ENCODE results near the gene ATG10. TPM values are rescaled to one million over a fixed set of nuclear protein-coding genes. Genes with fewer than 3 reads are reported as not detected.

ATG10 gene
- total and polyA plus RNA-seq, 2 donors (not counting 1 experiment from before 2014, with no cell fraction given) = 1.6 to 11.6 TPM

GRCh38 chr5:82217917-82218316 is 246.1 kb downstream of the ATG10 start:
- DNase-seq (no peak), ATAC-seq (ENCODE audit: low read depth) (no peak)
- Mint-ChIP-seq H3K27ac (no peak overlapping the region), H3K9me3 (ENCODE audit: insufficient read depth) (no peaks in the 10 kb centered on the region), H3K4me3 (no peak overlapping the region), H3K27me3 (no peaks in the 10 kb centered on the region), H3K4me1 (peaks cover 2% of the 10 kb centered on the region)
- H3K27me3 ChIP-seq (replicated peaks in 1 of 4; ENCODE audit: control extremely low read depth in 1 of 4, control insufficient read depth in 3 of 4, insufficient read depth in 4 of 4, low read length in 3 of 4) = no peaks in the 10 kb centered on the region
- CTCF ChIA-PET = interaction anchor here (1.4 to 2.2 kb wide), 2 partner anchors 8 to 16 kb away, joined by 3 to 8 read pairs; no protein-coding TSS in a partner anchor
- no peak overlapping the region for H2AFZ ChIP-seq (ENCODE audit: insufficient read depth, low read depth, low read length, poor library complexity, severe bottlenecking)
- no peaks in the 10 kb centered on the region for H4K20me1 ChIP-seq (ENCODE audit: control insufficient read depth, insufficient read depth, low read length, poor library complexity, severe bottlenecking)
- no peak overlapping the region for H3K27ac ChIP-seq (ENCODE audit: low read length in 2 of 2)
- H3K9me3 ChIP-seq (ENCODE audit: control extremely low read depth in 1 of 3, control insufficient read depth in 2 of 3, insufficient read depth in 1 of 3, low read length in 2 of 3) = no peaks in the 10 kb centered on the region
- intact Hi-C loops (cut with micrococcal nuclease) = no loop called here
- H3K79me2 ChIP-seq (ENCODE audit: control insufficient read depth, insufficient read depth, low read length) = no peaks in the 10 kb centered on the region
- no peak overlapping the region for H3K4me2 ChIP-seq (replicated peaks; ENCODE audit: low read depth, low read length, poor library complexity, severe bottlenecking)
- H3K36me3 ChIP-seq (replicated peaks in 1 of 2; ENCODE audit: control extremely low read depth in 1 of 2, control insufficient read depth in 1 of 2, extremely low read depth in 1 of 2, insufficient read depth in 2 of 2, low read length in 1 of 2) = no peaks in the 10 kb centered on the region
- H3K4me1 ChIP-seq (ENCODE audit: control insufficient read depth in 2 of 2, insufficient read depth in 2 of 2, low read length in 2 of 2) = no peaks in the 10 kb centered on the region
- TF ChIP-seq CTCF (IDR thresholded peaks at IDR 0.05) = no peak
- TF ChIP-seq EZH2 (IDR thresholded peaks at IDR 0.05; ENCODE audit: borderline replicate concordance, insufficient read depth, low read depth, low read length, poor library complexity, severe bottlenecking) = no peak
- H3K4me3 ChIP-seq (ENCODE audit: control extremely low read depth in 1 of 5, extremely low read depth in 1 of 5, insufficient read depth in 1 of 5, low read depth in 2 of 5, low read length in 4 of 5) = no peak overlapping the region
- WGBS (ENCODE audit: insufficient coverage) = no CpG with 5 or more reads among the region's 1 CpG
- POLR2A ChIA-PET = no interaction called here
- H3K9ac ChIP-seq (ENCODE audit: low read length) = no peak overlapping the region

- H3K27me3 Mint-ChIP-seq = no peaks in the 10 kb centered on the region
- Histone ChIP-seq H3K79me2 (ENCODE audit: control insufficient read depth, insufficient read depth, low read length) (no peaks in the 10 kb centered on the region), H4K20me1 (ENCODE audit: control insufficient read depth, insufficient read depth, low read length, poor library complexity, severe bottlenecking) (no peaks in the 10 kb centered on the region), H3K27me3 (replicated peaks in 1 of 4; ENCODE audit: control extremely low read depth in 1 of 4, control insufficient read depth in 3 of 4, insufficient read depth in 4 of 4, low read length in 3 of 4) (no peaks in the 10 kb centered on the region), H3K27ac (ENCODE audit: low read length in 2 of 2) (no peak overlapping the region), H3K4me2 (replicated peaks; ENCODE audit: low read depth, low read length, poor library complexity, severe bottlenecking) (no peak overlapping the region), H3K4me3 (ENCODE audit: control extremely low read depth in 1 of 5, extremely low read depth in 1 of 5, insufficient read depth in 1 of 5, low read depth in 2 of 5, low read length in 4 of 5) (no peak overlapping the region), H3K36me3 (replicated peaks in 1 of 2; ENCODE audit: control extremely low read depth in 1 of 2, control insufficient read depth in 1 of 2, extremely low read depth in 1 of 2, insufficient read depth in 2 of 2, low read length in 1 of 2) (no peaks in the 10 kb centered on the region), H3K9ac (ENCODE audit: low read length) (no peak overlapping the region), H3K4me1 (ENCODE audit: control insufficient read depth in 2 of 2, insufficient read depth in 2 of 2, low read length in 2 of 2) (no peaks in the 10 kb centered on the region), H3K9me3 (ENCODE audit: control extremely low read depth in 1 of 3, control insufficient read depth in 2 of 3, insufficient read depth in 1 of 3, low read length in 2 of 3) (no peaks in the 10 kb centered on the region), H2AFZ (ENCODE audit: insufficient read depth, low read depth, low read length, poor library complexity, severe bottlenecking) (no peak overlapping the region)
- no peak overlapping the region for H3K27ac Mint-ChIP-seq
- no peak for DNase-seq
- ChIA-PET POLR2A (no interaction called here), CTCF (interaction anchor here (0.9 to 1.4 kb wide), 2 partner anchors 17 to 793 kb away, joined by 3 read pairs; no protein-coding TSS in a partner anchor)
- 100% methylated on average over 3 of the region's 7 CpGs for WGBS (ENCODE audit: insufficient coverage)
- no peak for TF ChIP-seq CTCF (IDR thresholded peaks at IDR 0.05)
- H3K9me3 Mint-ChIP-seq (ENCODE audit: insufficient read depth) = no peaks in the 10 kb centered on the region
- intact Hi-C loops (cut with micrococcal nuclease) = no loop called here
- ATAC-seq (ENCODE audit: low read depth) = no peak
- H3K4me3 Mint-ChIP-seq = no peak overlapping the region
- H3K4me1 Mint-ChIP-seq = peaks cover 2% of the 10 kb centered on the region
Measured at GRCh38 chr5:82218374-82219156, 246.7 kb downstream of the ATG10 start.
